ENCODE data around the gene ZNF385B. TPM values are rescaled to one million over a fixed set of nuclear protein-coding genes. Genes with fewer than 3 reads are reported as not detected.

Gene ZNF385B
- total and polyA plus RNA-seq, 8 donors, result 1.8 to 41.4 (median 3.5) TPM; not detected in 1

GRCh38 chr2:179686718-179687342, 174.6 kb downstream of the ZNF385B start:
- Histone ChIP-seq H3K4me3 (no peak overlapping the region), H3K4me1 (no peaks in the 10 kb centered on the region), H3K9me3 (no peaks in the 10 kb centered on the region), H3K27ac (no peak overlapping the region), H3K27me3 (no peaks in the 10 kb centered on the region), H3K36me3 (no peaks in the 10 kb centered on the region)
- TF ChIP-seq EP300 (IDR thresholded peaks at IDR 0.05) (no peak), CTCF (IDR thresholded peaks at IDR 0.05) (no peak), POLR2AphosphoS5 (IDR thresholded peaks at IDR 0.05) (no peak), POLR2A (IDR thresholded peaks at IDR 0.05) (no peak)
- 70 to 82% (median 73%) methylated on average over 2 of the region's 2 CpGs for WGBS, 5 donors
- intact Hi-C loops (cut with DNase I; ENCODE audit: low total_unique reads), result no loop called here
- DNase-seq, result no peak

- H3K9me3 ChIP-seq, result no peaks in the 10 kb centered on the region
- no peak for TF ChIP-seq EP300 (IDR thresholded peaks at IDR 0.05)
- no peak for TF ChIP-seq CTCF (IDR thresholded peaks at IDR 0.05)
- no peak for TF ChIP-seq POLR2AphosphoS5 (IDR thresholded peaks at IDR 0.05)
- TF ChIP-seq POLR2A (IDR thresholded peaks at IDR 0.05), result no peak
- no peaks in the 10 kb centered on the region for H3K27me3 ChIP-seq
- H3K4me3 ChIP-seq, result no peak overlapping the region
- 84 to 96% (median 92%) methylated on average over 2 of the region's 2 CpGs for WGBS, 5 donors
- intact Hi-C loops (cut with DNase I; ENCODE audit: low total_unique reads), result no loop called here
- H3K36me3 ChIP-seq, result no peaks in the 10 kb centered on the region
- no peaks in the 10 kb centered on the region for H3K4me1 ChIP-seq
- DNase-seq, result no peak
- H3K27ac ChIP-seq, result no peak overlapping the region
These were observed 175.3 kb downstream of the ZNF385B start for GRCh38 chr2:179686069-179686468.

GRCh38 chr2:179685146-179685545, 176.3 kb downstream of the ZNF385B start:
- Histone ChIP-seq H3K4me1 (no peaks in the 10 kb centered on the region), H3K9me3 (no peaks in the 10 kb centered on the region), H3K4me3 (no peak overlapping the region), H3K27ac (no peak overlapping the region), H3K27me3 (no peaks in the 10 kb centered on the region), H3K36me3 (no peaks in the 10 kb centered on the region)
- WGBS, 5 donors, result 0 to 92% (median 41%) methylated on average over 1 of the region's 1 CpG
- intact Hi-C loops (cut with DNase I; ENCODE audit: low total_unique reads), result no loop called here
- no peak for DNase-seq
- no peak for TF ChIP-seq EP300 (IDR thresholded peaks at IDR 0.05)
- TF ChIP-seq POLR2A (IDR thresholded peaks at IDR 0.05), result no peak
- no peak for TF ChIP-seq POLR2AphosphoS5 (IDR thresholded peaks at IDR 0.05)

GRCh38 chr2:179682756-179683155, 178.7 kb downstream of the ZNF385B start:
- WGBS, 5 donors, result 84 to 92% (median 88%) methylated on average over 5 of the region's 5 CpGs
- H3K9me3 ChIP-seq, result no peaks in the 10 kb centered on the region
- TF ChIP-seq EP300 (IDR thresholded peaks at IDR 0.05) (no peak), POLR2AphosphoS5 (IDR thresholded peaks at IDR 0.05) (no peak)

GRCh38 chr2:179677746-179678505, 183.5 kb downstream of the ZNF385B start:
- intact Hi-C loops (cut with DNase I; ENCODE audit: low total_unique reads), result no loop called here
- Histone ChIP-seq H3K27me3 (no peaks in the 10 kb centered on the region), H3K27ac (no peak overlapping the region), H3K4me3 (no peak overlapping the region), H3K9me3 (no peaks in the 10 kb centered on the region), H3K4me1 (peaks cover 0 to 17% (median 7%) of the 10 kb centered on the region in 4 donors), H3K36me3 (no peaks in the 10 kb centered on the region)
- DNase-seq, result no peak
- 46 to 62% (median 55%) methylated on average over 2 of the region's 2 CpGs for WGBS, 5 donors
- no peak for TF ChIP-seq CTCF (IDR thresholded peaks at IDR 0.05)
- TF ChIP-seq EP300 (IDR thresholded peaks at IDR 0.05), result no peak
- TF ChIP-seq POLR2AphosphoS5 (IDR thresholded peaks at IDR 0.05), result no peak
- TF ChIP-seq POLR2A (IDR thresholded peaks at IDR 0.05), result no peak

More at GRCh38 chr2:179682756-179683155, 178.7 kb downstream of the ZNF385B start:
- no peaks in the 10 kb centered on the region for H3K27me3 ChIP-seq
- no peak overlapping the region for H3K27ac ChIP-seq
- DNase-seq, result no peak
- intact Hi-C loops (cut with DNase I; ENCODE audit: low total_unique reads), result no loop called here
- peaks cover 0 to 9% (median 0%) of the 10 kb centered on the region in 4 donors for H3K4me1 ChIP-seq
- H3K4me3 ChIP-seq, result no peak overlapping the region
- no peaks in the 10 kb centered on the region for H3K36me3 ChIP-seq

Measured in stomach (tissue), 9 donors.